ENCODE measurements around the gene IL17REL. TPM values are rescaled to one million over a fixed set of nuclear protein-coding genes. Genes with fewer than 3 reads are reported as not detected.

IL17REL gene
- total and polyA plus RNA-seq, 2 of the 13 experiments (the other 11 are each of a cell fraction or from before 2014, with no cell fraction given) = not detected

- no peak for TF ChIP-seq ZNF503 (CRISPR knock-in tag; IDR thresholded peaks at IDR 0.05)
- no peak for TF ChIP-seq ATF4 (CRISPR knock-in tag; IDR thresholded peaks at IDR 0.05)
- no peak for TF ChIP-seq ZNF83 (CRISPR knock-in tag; IDR thresholded peaks at IDR 0.05; ENCODE audit: borderline replicate concordance)
- no peak for TF ChIP-seq NCOA5 (CRISPR knock-in tag; IDR thresholded peaks at IDR 0.05)
- no peak for TF ChIP-seq TBL1XR1 (IDR thresholded peaks at IDR 0.05; ENCODE audit: borderline replicate concordance, low read length, partially characterized antibody)
- no peak for TF ChIP-seq ZNF484 (CRISPR knock-in tag; IDR thresholded peaks at IDR 0.05; ENCODE audit: borderline replicate concordance, low read depth)
- TF ChIP-seq ZNF441 (CRISPR knock-in tag; IDR thresholded peaks at IDR 0.05; ENCODE audit: borderline replicate concordance) = no peak
- TF ChIP-seq ZNF530 (CRISPR knock-in tag; IDR thresholded peaks at IDR 0.05; ENCODE audit: low read depth) = no peak
- TF ChIP-seq LCORL (IDR thresholded peaks at IDR 0.05) = no peak
- no peak; the same call in none of the 2 replicates for TF ChIP-seq LCORL (CRISPR knock-in tag; IDR thresholded peaks at IDR 0.05)
- TF ChIP-seq ZNF788 (CRISPR knock-in tag; IDR thresholded peaks at IDR 0.05; ENCODE audit: borderline replicate concordance) = no peak
- TF ChIP-seq ZNF496 (CRISPR knock-in tag; IDR thresholded peaks at IDR 0.05; ENCODE audit: insufficient replicate concordance) = no peak
- TF ChIP-seq ARID5B (CRISPR knock-in tag; IDR thresholded peaks at IDR 0.05) = no peak
- no peak for TF ChIP-seq CENPX (CRISPR knock-in tag; IDR thresholded peaks at IDR 0.05)
- no peak for TF ChIP-seq ZZZ3 (CRISPR knock-in tag; IDR thresholded peaks at IDR 0.05; ENCODE audit: borderline replicate concordance)
- no peak for TF ChIP-seq ZBTB14 (CRISPR knock-in tag; IDR thresholded peaks at IDR 0.05)
- TF ChIP-seq AGO2 (optimal IDR thresholded peaks at IDR 0.05; ENCODE audit: low read depth, low read length) = no peak
- no peak for TF ChIP-seq CREBL2 (CRISPR knock-in tag; IDR thresholded peaks at IDR 0.05; ENCODE audit: borderline replicate concordance)
- no peak for TF ChIP-seq ESRRA (CRISPR knock-in tag; IDR thresholded peaks at IDR 0.05; ENCODE audit: low read depth)
- TF ChIP-seq TARDBP (CRISPR knock-in tag; IDR thresholded peaks at IDR 0.05) = 0 out of 2 replicates have a peak, but pooled peaks have one; percentile 23
- TF ChIP-seq ZMAT5 (CRISPR knock-in tag; IDR thresholded peaks at IDR 0.05; ENCODE audit: borderline replicate concordance, low read depth) = no peak
Observed at GRCh38 chr22:49946612-49947295, 65.8 kb downstream of the IL17REL start (continued).

Data from HepG2 (cell line).